Left renal cortex interstitium (tissue), 4 donors: ENCODE measurements around the gene AGO1. TPM values are rescaled to one million over a fixed set of nuclear protein-coding genes. Genes with fewer than 3 reads are reported as not detected.

Experiments used
- DNase-seq, 4 donors: peaks; one replicate each; pipeline ENCODE4 v3.0.0-alpha.2; 2013; ENCODE audit warnings: low read depth in 4 of 4, low spot score in 2 of 4, missing footprints in 1 of 4
- polyA plus RNA-seq, 4 donors: library from polyadenylated mRNA; unstranded; fragments of 120-200 nt; gene quantifications; one replicate each; pipeline ENCODE4 v1.2.1, GENCODE V29; 2013; ENCODE audit not compliant: insufficient read length in 4 of 4

The AGO1 gene
- 10 to 100 TPM; 15.0 to 21.3 (median 17.8) TPM for polyA plus RNA-seq

DNA sequence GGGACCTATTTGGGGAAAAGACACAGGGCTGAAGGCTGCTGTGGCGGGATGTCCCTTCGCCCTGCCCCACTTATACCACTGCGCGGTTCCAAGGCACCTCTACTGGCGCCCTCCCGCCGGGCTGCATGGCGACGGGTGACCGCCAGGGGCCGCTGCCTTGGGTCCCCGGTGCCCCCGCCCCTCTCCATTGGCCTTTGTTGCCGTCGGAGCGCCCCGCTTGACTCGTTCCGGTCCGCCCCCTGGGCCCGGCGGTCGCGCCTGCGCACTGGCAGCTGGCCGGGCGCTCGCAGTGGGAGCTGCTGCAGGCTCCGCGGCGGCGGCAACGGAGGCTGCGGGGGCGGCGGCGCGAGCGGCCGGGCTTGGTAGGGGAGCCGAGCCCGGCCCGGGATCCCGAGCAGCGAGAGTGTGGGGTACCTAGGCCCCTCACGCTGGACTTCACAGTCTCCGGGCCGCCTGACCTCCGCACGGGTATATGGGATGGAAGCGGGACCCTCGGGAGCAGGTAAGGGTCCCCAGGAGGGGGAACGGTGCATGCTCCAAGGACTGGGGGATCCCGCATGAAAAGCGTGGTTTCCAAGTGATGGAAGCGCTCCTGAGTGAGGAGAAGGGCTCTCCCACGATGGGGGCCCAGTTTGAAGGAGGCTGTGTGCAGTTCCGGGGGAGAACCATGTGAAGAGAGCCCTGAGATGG lies at the start of gene AGO1:
TSS of gene AGO1 (plus strand) at position 265 of the 690 bp plus-strand sequence. CDS start at position 478, 213 bp downstream.
- peak in 3 of 4 donors; percentile 80 to 87 (median 86) for DNase-seq

GRCh38 chr1:35833395-35833794 lies 49.6 kb upstream of the AGO1 start:
- no peak for DNase-seq

GRCh38 chr1:35834218-35834617 lies 48.8 kb upstream of the AGO1 start:
- no peak for DNase-seq

DNA sequence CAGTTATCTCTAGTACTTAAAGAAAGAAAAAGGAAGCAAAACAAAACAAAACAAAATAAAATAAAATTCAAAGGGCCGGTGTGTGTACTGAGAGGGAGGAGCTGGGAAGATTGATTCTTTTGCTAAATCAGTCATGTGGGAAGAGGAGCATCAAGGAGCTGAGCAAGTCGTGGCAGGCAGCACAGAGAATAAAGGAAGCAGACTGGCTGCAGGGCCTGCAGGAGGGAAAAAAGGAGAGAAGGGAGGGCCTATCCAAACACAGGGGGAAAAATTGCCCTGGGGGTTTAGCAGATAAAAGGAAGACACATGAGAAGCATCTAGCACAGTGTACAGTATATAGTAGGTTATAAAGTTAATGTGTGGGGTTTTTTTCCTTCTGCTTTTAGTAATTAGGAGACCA lies 47.6 kb upstream of the AGO1 start:
- DNase-seq = no peak

- DNase-seq = no peak
These were observed 46.3 kb upstream of the AGO1 start for GRCh38 chr1:35836734-35837133.

GRCh38 chr1:35838693-35839245 lies 44.2 kb upstream of the AGO1 start:
- no peak for DNase-seq

- no peak for DNase-seq
These were observed 38.2 kb upstream of the AGO1 start for GRCh38 chr1:35844826-35845225.

GRCh38 chr1:35845766-35846165 lies 37.2 kb upstream of the AGO1 start:
- no peak for DNase-seq

DNA sequence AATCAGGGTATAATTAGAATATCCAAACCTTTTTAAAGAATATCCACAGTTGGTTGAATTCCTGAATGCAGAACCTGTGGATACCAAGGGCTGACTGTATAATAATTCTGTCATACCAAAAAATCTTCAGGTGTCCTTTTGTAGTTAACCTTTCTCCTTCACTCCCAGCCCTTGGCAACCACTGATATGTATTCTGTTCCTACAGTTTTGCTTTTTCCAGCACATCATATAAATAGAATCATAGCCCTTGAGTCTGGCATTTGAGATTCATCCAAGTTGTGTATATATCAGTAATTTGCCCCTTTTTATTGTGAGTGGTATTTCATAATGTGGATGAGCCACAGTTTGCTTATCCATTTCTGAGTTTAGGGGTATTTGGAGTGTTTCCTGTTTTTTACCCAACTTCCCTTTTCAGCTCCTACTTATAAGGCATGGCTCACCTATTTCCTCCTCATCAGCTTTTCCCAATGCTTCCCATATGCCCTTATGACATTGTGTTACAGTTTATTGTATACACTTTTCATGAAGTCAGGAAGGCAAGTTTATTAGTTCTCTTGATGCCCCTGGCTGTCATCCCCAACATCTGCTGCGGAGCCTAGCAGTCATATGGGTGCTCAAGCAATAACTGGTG lies 35.0 kb upstream of the AGO1 start:
- DNase-seq = no peak

- DNase-seq = no peak
These were observed 33.0 kb upstream of the AGO1 start for GRCh38 chr1:35850051-35850450.

GRCh38 chr1:35850716-35851115 lies 32.3 kb upstream of the AGO1 start:
- DNase-seq = no peak

DNA sequence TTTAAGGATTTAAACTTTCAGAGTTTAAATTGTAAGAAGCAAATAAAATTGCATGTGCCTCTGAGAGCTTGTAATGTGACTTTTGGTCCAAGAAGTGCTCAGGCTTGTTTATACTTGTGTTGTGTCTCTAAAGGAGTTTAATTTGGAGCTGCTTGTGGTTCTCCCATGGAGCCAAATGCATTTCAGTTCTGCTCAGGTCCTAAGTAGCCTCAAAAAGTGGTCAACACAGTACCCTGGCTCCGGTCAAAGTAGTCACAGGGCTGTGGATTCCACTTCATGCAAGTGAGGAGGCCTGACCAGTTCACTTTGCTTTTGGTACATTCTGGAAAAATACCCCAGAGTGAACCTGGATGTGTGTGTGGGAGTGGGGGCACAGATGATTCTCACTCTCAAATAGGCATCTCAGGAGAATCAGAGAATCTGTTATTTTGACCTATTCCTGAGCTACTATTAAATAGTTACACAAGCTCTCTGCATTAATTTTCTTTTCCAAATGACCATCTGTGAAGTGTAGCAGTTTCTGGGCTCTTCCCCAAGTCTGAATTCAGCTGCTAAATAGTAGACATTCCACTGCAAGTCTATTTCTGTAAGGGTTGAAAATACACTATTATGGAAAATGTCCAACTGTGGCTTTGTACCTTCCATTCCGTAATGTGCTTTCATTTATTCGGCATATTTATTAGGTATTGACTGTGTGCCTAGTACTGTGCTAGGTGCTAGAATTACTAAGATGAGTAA lies 31.7 kb upstream of the AGO1 start:
- DNase-seq = peak in 3 of 4 donors; percentile 22 to 68 (median 51)

DNA sequence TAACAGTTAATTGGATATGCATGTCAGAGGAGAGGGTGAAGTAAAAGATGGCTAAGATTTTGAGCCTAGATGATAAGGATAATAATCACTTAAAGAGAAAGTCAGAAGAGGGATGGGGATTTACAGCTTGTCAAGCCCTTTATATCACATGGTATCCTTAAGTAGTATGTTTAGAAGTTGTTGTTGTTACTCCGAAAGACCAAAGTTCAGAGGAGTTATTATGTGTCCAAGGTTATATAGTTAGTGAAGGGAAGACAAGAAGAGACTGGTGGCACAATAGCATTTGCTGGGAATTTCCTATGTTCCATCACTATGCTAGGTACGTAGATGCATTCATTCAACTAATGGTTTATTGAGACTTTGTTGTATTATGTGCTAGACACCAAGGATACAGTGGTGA lies 30.8 kb upstream of the AGO1 start:
- DNase-seq = no peak

DNA sequence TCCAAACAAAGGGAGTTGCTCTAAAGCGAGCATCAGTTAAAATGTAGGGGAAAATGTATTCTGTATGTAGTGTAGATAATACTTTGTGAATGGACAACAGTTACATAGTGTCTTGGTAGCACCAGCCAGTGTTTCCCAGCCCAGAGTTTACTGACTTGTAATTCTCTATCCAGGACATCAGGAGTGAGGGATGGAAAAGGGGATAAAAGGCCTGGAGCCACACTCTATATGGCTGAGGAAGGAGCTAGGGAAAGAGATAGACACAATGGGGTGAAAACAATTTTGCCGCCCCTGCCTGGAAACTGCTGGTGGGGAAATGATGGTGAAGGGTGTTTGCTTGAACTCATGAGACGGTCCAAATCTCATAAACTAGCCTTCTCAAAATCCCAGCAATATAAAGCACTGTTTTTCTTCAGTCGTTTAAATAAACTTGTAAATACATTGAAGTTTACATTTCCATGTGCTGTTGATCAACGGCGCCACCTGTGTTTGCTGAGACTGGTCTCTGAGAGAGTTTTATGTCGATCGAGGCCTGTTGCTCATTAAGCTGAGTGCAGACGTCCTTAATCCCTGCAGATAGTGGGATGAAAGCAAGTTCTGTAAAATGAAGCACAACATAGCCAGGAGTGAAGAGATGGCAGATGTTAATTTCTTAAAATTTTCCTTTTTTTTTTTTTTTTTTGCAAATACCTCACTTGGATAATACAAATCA lies 27.9 kb upstream of the AGO1 start:
- no peak for DNase-seq

- no peak for DNase-seq
These were observed 26.0 kb upstream of the AGO1 start for GRCh38 chr1:35856964-35857363.

DNA sequence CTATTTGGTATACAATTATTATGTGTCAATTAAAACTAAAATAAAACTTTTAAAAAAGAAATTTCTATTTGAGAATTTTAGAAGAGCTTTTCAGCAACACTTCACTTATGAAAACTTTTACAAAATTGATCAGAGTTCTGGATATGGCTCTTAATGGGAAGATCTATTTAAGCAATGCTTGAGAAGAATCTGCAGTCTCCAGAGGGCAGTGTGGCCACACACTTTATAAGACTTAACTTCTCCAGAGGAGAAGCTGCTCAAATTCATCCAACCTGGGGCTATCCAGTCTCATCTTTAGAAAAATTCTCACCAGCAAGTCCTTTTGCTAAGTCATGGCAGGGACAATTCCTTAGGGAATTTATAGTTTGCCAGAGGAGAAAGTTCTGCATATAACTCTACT lies 25.2 kb upstream of the AGO1 start:
- no peak for DNase-seq

DNA sequence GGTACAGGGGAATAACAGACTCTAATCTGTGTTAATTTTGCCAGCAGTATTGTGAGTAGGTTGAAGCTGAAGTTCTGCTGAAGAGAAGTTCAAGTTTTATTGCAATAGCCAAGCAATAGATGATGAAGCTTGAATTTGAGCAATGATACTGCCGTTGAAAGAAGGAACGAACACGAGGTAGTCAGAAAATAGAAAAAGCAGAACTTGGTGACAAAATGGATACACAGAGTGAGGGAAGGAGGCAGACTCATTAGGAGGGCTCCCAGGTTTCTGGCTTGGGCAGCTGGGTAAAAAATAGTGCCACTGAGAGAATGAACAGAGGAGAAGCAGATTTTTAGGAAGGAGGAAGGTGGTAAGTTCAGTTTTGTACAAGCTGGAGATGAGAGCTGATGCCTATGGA lies 22.3 kb upstream of the AGO1 start:
- no peak for DNase-seq

DNA sequence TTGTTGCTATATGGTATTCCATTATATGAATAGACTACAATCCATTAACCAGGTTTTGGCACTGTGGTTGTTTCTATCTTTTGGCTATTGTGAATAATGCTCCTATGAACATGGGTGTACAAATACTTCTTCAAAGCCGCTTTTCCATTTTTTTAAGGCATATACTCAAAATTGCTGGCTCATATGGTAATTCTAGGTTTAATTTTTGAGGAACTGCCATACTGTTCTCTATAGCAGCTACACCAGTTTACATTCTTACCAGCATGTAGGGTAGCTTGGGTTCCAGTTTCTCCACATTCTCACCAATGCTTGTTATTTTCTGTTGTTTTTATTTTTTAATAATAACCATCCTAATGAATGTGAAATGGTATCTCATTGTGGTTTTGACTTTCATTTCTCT lies 19.9 kb upstream of the AGO1 start:
- DNase-seq = no peak

GRCh38 chr1:35863881-35864625 lies 19.0 kb upstream of the AGO1 start:
- no peak for DNase-seq

DNA sequence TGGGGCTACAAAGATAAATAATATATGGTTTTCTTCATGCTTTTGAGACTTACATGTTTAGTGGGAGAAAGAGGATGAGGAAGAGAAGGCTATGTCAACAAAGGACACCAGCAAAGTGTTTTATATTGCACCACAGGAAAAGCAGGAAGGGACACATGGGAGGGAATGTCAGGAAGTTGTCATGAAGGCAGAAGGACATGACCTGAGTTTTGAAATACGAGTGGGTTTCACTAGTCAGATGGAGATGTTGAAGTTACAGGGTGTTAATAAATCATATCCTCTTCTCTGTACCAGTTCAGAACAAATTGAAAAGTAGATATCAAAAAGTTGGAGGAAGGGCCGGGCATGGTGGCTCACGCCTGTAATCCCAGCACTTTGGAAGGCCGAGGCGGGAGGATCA lies 18.2 kb upstream of the AGO1 start:
- DNase-seq = no peak
